ENCODE measurements around the gene RAB11A.

Gene RAB11A

DNA sequence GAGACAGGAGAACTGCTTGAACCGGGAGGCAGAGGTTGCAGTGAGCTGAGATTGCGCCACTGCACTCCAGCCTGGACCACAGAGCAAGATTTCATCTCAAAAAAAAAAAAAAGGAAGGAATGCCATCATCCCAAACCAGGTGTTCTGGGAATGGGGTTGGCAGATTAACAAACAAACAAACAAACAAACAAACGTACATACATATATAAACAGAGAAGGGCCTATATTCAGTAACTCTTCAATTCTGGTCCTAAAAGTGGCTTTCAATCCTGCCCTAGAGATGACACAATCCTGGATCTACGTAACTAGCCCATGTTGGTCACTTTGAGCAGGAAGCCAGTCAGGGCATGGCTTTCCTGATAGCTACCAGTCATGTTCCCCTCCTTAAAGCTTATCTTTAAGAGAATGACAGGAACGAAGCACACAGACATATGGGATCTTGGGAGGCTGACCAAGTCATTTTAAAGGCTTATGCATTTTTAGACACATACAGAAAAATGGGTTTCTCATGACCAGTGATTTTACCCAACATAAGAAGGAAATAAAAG is 29.9 kb upstream of the RAB11A start:
- TF ChIP-seq EZH2phosphoT487 (IDR thresholded peaks at IDR 0.05; ENCODE audit: borderline replicate concordance, low read length), result no peak
- TF ChIP-seq, protein P1, sequence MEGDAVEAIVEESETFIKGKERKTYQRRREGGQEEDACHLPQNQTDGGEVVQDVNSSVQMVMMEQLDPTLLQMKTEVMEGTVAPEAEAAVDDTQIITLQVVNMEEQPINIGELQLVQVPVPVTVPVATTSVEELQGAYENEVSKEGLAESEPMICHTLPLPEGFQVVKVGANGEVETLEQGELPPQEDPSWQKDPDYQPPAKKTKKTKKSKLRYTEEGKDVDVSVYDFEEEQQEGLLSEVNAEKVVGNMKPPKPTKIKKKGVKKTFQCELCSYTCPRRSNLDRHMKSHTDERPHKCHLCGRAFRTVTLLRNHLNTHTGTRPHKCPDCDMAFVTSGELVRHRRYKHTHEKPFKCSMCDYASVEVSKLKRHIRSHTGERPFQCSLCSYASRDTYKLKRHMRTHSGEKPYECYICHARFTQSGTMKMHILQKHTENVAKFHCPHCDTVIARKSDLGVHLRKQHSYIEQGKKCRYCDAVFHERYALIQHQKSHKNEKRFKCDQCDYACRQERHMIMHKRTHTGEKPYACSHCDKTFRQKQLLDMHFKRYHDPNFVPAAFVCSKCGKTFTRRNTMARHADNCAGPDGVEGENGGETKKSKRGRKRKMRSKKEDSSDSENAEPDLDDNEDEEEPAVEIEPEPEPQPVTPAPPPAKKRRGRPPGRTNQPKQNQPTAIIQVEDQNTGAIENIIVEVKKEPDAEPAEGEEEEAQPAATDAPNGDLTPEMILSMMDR (IDR thresholded peaks at IDR 0.05; ENCODE audit: low read depth, low read length, poor library complexity, severe bottlenecking), result no peak
- H3K27me3 ChIP-seq (ENCODE audit: control insufficient read depth, low read length), result no peaks in the 10 kb centered on the region

DNA sequence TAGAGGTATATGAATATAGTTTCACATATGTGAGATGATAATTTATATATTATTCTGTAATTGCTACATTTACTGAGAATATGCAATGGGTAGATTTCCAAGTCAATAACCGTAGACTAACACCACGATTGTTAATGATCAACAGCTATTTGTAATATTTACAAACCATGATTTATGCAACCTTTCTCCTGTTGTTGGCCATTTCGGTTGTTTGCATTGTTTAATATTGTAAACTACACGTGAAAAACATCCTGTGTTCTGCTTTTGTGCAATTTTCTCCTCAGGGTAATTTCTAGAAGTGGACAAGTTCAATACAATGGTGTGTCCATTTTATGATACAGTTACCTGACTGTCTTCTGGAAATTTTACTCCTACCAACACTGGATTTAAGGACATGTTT is 29.3 kb upstream of the RAB11A start:
- H3K4me3 ChIP-seq (ENCODE audit: low read length), result no peak overlapping the region
- TF ChIP-seq EZH2phosphoT487 (IDR thresholded peaks at IDR 0.05; ENCODE audit: borderline replicate concordance, low read length), result no peak
- TF ChIP-seq, protein P1 (IDR thresholded peaks at IDR 0.05; ENCODE audit: low read depth, low read length, poor library complexity, severe bottlenecking), result no peak
- 0 out of 2 replicates have a peak, but pooled peaks cover 2% of the 10 kb centered on the region for H3F3A ChIP-seq (ENCODE audit: control insufficient read depth, insufficient read depth)
- H3K9me3 ChIP-seq (ENCODE audit: control insufficient read depth, insufficient read depth, low read length), result no peaks in the 10 kb centered on the region
- no peaks in the 10 kb centered on the region for H3K79me2 ChIP-seq (ENCODE audit: control insufficient read depth, low read length)
- H3K27ac ChIP-seq (ENCODE audit: low read depth, low read length), result no peak overlapping the region
- no peaks in the 10 kb centered on the region for H3K36me3 ChIP-seq (ENCODE audit: control insufficient read depth, low read length)
- no peaks in the 10 kb centered on the region for H4K20me1 ChIP-seq (ENCODE audit: control insufficient read depth, insufficient read depth, low read depth, low read length)
- no peaks in the 10 kb centered on the region for H3K9me2 ChIP-seq (replicated peaks; ENCODE audit: control insufficient read depth, low read length)
- H3K4me2 ChIP-seq (ENCODE audit: low read length), result no peak overlapping the region
- peaks cover 14% of the 10 kb centered on the region for H3K4me1 ChIP-seq (ENCODE audit: control insufficient read depth, low read length)
- H3K27me3 ChIP-seq (ENCODE audit: control insufficient read depth, low read length), result no peaks in the 10 kb centered on the region

More for the DNA sequence above, 29.9 kb upstream of the RAB11A start:
- no peaks in the 10 kb centered on the region for H3K9me3 ChIP-seq (ENCODE audit: control insufficient read depth, insufficient read depth, low read length)
- 0 out of 2 replicates have a peak, but pooled peaks cover 2% of the 10 kb centered on the region for H3F3A ChIP-seq (ENCODE audit: control insufficient read depth, insufficient read depth)
- H4K20me1 ChIP-seq (ENCODE audit: control insufficient read depth, insufficient read depth, low read depth, low read length), result no peaks in the 10 kb centered on the region
- H3K4me2 ChIP-seq (ENCODE audit: low read length), result no peak overlapping the region
- H3K9me2 ChIP-seq (replicated peaks; ENCODE audit: control insufficient read depth, low read length), result no peaks in the 10 kb centered on the region
- no peak overlapping the region for H3K4me3 ChIP-seq (ENCODE audit: low read length)
- H3K27ac ChIP-seq (ENCODE audit: low read depth, low read length), result no peak overlapping the region
- peaks cover 14% of the 10 kb centered on the region for H3K4me1 ChIP-seq (ENCODE audit: control insufficient read depth, low read length)
- no peaks in the 10 kb centered on the region for H3K36me3 ChIP-seq (ENCODE audit: control insufficient read depth, low read length)
- no peaks in the 10 kb centered on the region for H3K79me2 ChIP-seq (ENCODE audit: control insufficient read depth, low read length)

- H3K27me3 ChIP-seq (ENCODE audit: control insufficient read depth, low read length), result no peaks in the 10 kb centered on the region
- no peaks in the 10 kb centered on the region for H3K79me2 ChIP-seq (ENCODE audit: control insufficient read depth, low read length)
- no peaks in the 10 kb centered on the region for H3K36me3 ChIP-seq (ENCODE audit: control insufficient read depth, low read length)
- no peak for TF ChIP-seq EZH2phosphoT487 (IDR thresholded peaks at IDR 0.05; ENCODE audit: borderline replicate concordance, low read length)
- TF ChIP-seq, protein P1 (IDR thresholded peaks at IDR 0.05; ENCODE audit: low read depth, low read length, poor library complexity, severe bottlenecking), result no peak
- 0 out of 2 replicates have a peak, but pooled peaks cover 2% of the 10 kb centered on the region for H3F3A ChIP-seq (ENCODE audit: control insufficient read depth, insufficient read depth)
- no peak overlapping the region for H3K4me3 ChIP-seq (ENCODE audit: low read length)
- H3K9me3 ChIP-seq (ENCODE audit: control insufficient read depth, insufficient read depth, low read length), result no peaks in the 10 kb centered on the region
- no peaks in the 10 kb centered on the region for H3K9me2 ChIP-seq (replicated peaks; ENCODE audit: control insufficient read depth, low read length)
- H3K4me1 ChIP-seq (ENCODE audit: control insufficient read depth, low read length), result peaks cover 14% of the 10 kb centered on the region
- no peaks in the 10 kb centered on the region for H4K20me1 ChIP-seq (ENCODE audit: control insufficient read depth, insufficient read depth, low read depth, low read length)
- no peak overlapping the region for H3K4me2 ChIP-seq (ENCODE audit: low read length)
- H3K27ac ChIP-seq (ENCODE audit: low read depth, low read length), result no peak overlapping the region
These were observed 28.0 kb upstream of the RAB11A start for GRCh38 chr15:65841121-65841930.

Measured in DOHH2 (cell line).